Neutrophil (primary cell): Measurements from ENCODE around the gene ARFIP1.
"Not testable (repeated sequence)": the region's sequence is repeated elsewhere in the genome, so short reads cannot be mapped to it uniquely, and the experiment has no call there.

Source experiments
- H3K27ac ChIP-seq: fragments of 200-600 bp; sonication (generic); 2 replicates; pipeline ENCODE4 v1.5.1; 2016; ENCODE audit warnings: mild to moderate bottlenecking, moderate library complexity
- H3K27me3 ChIP-seq: fragments of 200-600 bp; sonication (generic); 2 replicates; pipeline ENCODE4 v1.6.0; 2016; ENCODE audit warnings: mild to moderate bottlenecking
- H3K36me3 ChIP-seq: fragments of 200-600 bp; sonication (generic); 2 replicates; pipeline ENCODE4 v1.5.1; 2017
- H3K4me1 ChIP-seq, 2 experiments: fragments of 200-600 bp in 1 of 2; sonication (generic) in 1 of 2; 1 replicate in 1 of 2; 2 replicates in 1 of 2; pipeline versions ENCODE4 v1.5.1 to v1.6.1; 2013 to 2016; ENCODE audit warnings: low read depth in 1 of 2, low read length in 1 of 2, mild to moderate bottlenecking in 1 of 2, moderate library complexity in 1 of 2; ENCODE audit not compliant: control insufficient read depth in 1 of 2, insufficient read depth in 1 of 2
- H3K4me3 ChIP-seq, 2 experiments: fragments of 200-600 bp in 1 of 2; sonication (generic) in 1 of 2; 1 replicate in 1 of 2; 2 replicates in 1 of 2; pipeline ENCODE4 v1.5.1; 2013 to 2016; ENCODE audit warnings: low read depth in 1 of 2, low read length in 1 of 2, mild to moderate bottlenecking in 1 of 2, moderate library complexity in 1 of 2
- H3K9me3 ChIP-seq: fragments of 200-600 bp; sonication (generic); 2 replicates; pipeline ENCODE4 v1.5.1; 2016
- TF ChIP-seq, protein P1 (sequence below): fragments of 200-600 bp; sonication (generic); IDR thresholded peaks from 2 replicates; pipeline ENCODE4 v1.5.1; 2016; ENCODE audit warnings: antibody characterized with exemption

The ARFIP1 gene

DNA sequence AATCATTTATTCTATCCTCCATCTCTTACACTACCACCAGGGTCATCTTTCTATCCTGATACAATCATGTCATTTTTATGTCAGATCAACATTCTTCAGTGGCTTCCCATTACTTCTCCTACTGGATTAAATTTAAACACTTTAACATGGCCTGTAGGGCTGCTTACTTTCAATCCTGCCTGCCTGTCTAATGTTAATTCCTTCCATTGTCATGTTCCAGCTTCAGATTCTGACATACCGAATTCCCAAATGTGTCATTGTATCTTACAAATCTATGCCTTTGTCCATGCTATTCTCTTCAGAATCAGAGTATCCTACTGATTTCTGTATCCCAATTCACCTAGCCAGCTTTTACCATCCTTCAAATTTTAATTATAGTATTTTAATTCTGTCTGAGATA, 106.4 kb downstream of the ARFIP1 start:
- peaks cover 34% of the 10 kb centered on the region for H3K36me3 ChIP-seq

DNA sequence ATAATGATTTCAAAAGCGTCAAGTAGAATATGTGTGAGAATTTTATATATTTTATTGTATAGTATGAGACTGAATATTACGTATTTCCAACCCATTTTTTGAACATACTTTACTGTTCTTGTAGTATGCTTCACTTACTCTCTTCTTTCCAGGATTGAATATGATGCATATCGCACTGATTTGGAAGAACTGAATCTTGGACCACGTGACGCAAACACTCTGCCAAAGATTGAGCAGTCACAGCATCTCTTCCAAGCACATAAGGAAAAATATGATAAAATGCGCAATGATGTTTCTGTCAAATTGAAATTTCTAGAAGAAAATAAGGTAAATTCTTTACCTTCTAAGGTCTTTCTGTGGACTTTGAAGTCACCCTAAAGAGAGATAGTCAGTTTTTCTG, 108.2 kb downstream of the ARFIP1 start:
- Histone ChIP-seq H3K36me3 (peaks cover 37% of the 10 kb centered on the region), H3K27ac (no peak overlapping the region), H3K27me3 (no peaks in the 10 kb centered on the region), H3K4me1 (peaks cover 8 to 15% of the 10 kb centered on the region in 2 experiments), H3K9me3 (no peaks in the 10 kb centered on the region), H3K4me3 (no peak overlapping the region)
- TF ChIP-seq, protein P1, sequence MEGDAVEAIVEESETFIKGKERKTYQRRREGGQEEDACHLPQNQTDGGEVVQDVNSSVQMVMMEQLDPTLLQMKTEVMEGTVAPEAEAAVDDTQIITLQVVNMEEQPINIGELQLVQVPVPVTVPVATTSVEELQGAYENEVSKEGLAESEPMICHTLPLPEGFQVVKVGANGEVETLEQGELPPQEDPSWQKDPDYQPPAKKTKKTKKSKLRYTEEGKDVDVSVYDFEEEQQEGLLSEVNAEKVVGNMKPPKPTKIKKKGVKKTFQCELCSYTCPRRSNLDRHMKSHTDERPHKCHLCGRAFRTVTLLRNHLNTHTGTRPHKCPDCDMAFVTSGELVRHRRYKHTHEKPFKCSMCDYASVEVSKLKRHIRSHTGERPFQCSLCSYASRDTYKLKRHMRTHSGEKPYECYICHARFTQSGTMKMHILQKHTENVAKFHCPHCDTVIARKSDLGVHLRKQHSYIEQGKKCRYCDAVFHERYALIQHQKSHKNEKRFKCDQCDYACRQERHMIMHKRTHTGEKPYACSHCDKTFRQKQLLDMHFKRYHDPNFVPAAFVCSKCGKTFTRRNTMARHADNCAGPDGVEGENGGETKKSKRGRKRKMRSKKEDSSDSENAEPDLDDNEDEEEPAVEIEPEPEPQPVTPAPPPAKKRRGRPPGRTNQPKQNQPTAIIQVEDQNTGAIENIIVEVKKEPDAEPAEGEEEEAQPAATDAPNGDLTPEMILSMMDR: no peak

More for the DNA sequence above, 106.4 kb downstream of the ARFIP1 start:
- no peaks in the 10 kb centered on the region for H3K9me3 ChIP-seq
- H3K4me1 ChIP-seq: no peaks in the 10 kb centered on the region
- no peak overlapping the region for H3K27ac ChIP-seq
- H3K27me3 ChIP-seq: no peaks in the 10 kb centered on the region
- TF ChIP-seq, protein P1: no peak
- no peak overlapping the region for H3K4me3 ChIP-seq

DNA sequence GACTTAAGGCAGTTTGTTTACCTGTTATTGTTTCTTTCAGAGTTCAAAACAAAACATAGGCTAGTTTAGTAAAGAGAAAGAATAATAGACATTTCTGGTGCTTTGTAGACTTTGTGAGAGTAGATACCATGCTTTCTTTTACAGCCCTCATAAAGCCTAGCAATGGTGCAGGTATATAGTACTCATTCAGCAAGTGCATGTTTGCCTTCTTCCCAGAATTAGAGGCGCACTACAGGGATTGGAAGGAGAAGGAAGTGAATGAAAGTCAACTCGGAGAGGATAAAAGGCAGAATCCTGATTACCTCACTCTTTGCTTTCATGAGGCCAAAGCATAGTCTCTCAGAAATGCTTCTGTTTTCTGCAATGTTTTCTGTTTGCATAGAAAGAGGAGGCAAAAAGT, 113.2 kb downstream of the ARFIP1 start:
- Histone ChIP-seq H3K9me3 (no peaks in the 10 kb centered on the region), H3K27me3 (no peaks in the 10 kb centered on the region), H3K36me3 (peaks cover 25% of the 10 kb centered on the region), H3K4me3 (no peak overlapping the region), H3K4me1 (peaks cover 23 to 49% of the 10 kb centered on the region in 2 experiments), H3K27ac (peak overlapping the region; percentile 66)
- TF ChIP-seq, protein P1: no peak

DNA sequence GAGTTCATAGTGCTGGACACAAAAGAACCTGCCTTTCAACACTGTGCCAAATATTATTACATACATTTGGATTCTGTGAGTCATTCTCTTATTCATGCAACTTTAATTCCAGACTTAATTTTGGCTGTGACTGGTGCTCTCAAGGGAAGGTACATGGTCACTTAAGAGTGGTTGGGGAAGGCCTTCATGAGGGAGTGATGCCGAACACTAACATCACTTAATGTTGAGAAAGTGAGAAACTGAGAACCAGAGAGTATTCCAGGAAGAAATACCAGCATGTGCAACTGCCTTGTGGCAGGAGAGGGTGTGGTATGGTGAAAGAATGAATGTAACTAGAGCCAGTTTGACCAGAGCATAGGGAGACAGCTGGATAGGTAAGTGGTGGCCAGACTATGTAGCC, 114.9 kb downstream of the ARFIP1 start:
- Histone ChIP-seq H3K4me3 (no peak overlapping the region), H3K27ac (peak overlapping the region; percentile 34), H3K27me3 (no peaks in the 10 kb centered on the region), H3K9me3 (no peaks in the 10 kb centered on the region), H3K4me1 (peaks cover 23 to 54% of the 10 kb centered on the region in 2 experiments), H3K36me3 (peaks cover 14% of the 10 kb centered on the region)
- TF ChIP-seq, protein P1: no peak

DNA sequence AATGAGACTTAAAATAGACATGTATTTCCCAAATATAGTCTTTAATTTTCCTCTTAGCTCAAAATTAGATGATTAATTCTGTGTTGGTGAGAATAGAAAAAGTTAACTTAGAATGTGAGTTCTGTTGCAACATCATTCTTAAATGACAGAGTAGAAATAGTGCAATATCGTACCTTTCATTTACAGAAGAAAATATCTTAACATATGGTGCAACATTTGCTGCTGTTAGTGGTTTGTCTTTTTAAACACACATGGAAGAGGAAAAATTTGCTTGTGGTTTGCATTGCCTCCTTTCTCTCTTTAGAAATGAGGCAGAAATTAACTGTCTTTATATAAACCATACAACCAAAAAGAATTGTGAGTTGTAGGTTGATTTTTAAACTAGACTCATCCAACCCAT, 117.1 kb downstream of the ARFIP1 start:
- TF ChIP-seq, protein P1: no peak
- Histone ChIP-seq H3K27ac (peak overlapping the region; percentile 9), H3K9me3 (no peaks in the 10 kb centered on the region), H3K4me1 (peaks cover 20 to 51% of the 10 kb centered on the region in 2 experiments), H3K4me3 (no peak overlapping the region), H3K36me3 (peaks cover 13% of the 10 kb centered on the region), H3K27me3 (no peaks in the 10 kb centered on the region)

DNA sequence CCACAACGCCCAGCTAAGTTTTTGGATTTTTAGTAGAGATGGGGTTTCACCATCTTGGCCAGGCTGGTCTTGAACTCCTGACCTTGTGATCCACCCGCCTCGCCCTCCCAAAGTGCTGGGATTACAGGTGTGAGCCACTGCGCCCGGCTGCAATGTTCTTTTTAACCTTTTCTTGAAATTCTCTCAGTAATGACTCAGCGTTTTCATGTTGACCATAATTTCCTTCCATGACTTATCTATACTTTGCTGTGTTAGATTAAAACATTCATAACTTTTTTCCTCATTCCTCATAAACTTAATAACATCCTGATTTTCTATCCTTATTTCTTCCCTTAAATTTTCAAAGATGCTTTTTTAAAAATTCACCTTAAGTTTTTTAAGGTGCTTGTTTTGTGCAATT, 118.4 kb downstream of the ARFIP1 start:
- H3K27ac ChIP-seq, H3K36me3 ChIP-seq, H3K27me3 ChIP-seq, H3K4me3 ChIP-seq, H3K9me3 ChIP-seq: not testable (repeated sequence)
- H3K4me1 ChIP-seq: peaks cover 15 to 38% of the 10 kb centered on the region in 2 experiments
